Measurements from ENCODE around the gene EPN2.

Gene EPN2

DNA sequence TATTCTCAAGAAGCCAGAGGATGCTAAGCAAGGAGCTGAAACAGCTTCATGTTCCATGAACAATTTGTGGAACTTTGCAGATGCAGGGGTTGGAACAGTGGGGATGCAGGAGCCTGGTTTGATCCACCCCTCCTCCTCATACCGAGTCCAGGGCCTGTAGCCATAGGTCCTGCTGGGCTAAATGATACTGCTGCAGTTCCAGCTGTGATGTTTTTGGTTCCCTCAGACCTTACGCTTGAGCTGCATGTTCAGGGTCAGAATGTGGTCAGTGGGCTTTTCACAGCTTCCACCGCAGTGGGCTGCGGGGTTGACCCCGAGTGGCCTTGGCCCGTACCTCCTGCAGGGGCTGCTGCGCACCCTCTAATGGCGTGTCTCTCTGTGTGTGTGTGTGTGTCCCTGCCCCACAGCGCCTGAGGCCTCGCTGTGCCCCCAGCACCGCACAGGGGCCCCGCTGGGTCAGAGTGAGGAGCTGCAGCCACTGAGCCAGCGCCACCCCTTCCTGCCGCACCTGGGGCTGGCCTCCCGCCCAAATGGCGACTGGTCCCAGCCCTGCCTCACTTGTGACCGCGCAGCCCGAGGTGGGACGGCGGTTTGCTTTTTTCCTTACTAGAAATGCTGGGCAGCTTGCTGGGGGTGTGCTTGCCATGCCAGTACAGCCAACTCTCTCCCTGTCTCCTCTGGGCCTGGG is 48.2 kb downstream of the EPN2 start:
- ATAC-seq (replicated peaks) (no peak), DNase-seq (no peak)
- peaks cover 35 to 56% of the 10 kb centered on the region in 2 donors for H3K27me3 Mint-ChIP-seq
- H3K4me1 Mint-ChIP-seq, result peaks cover 31 to 53% of the 10 kb centered on the region in 2 donors
- H3K4me3 Mint-ChIP-seq, result no peak overlapping the region
- peaks cover 25 to 40% of the 10 kb centered on the region in 2 donors for H3K36me3 Mint-ChIP-seq
- H3K9me3 Mint-ChIP-seq, result no peaks in the 10 kb centered on the region
- no peak overlapping the region for H3K27ac Mint-ChIP-seq

DNA sequence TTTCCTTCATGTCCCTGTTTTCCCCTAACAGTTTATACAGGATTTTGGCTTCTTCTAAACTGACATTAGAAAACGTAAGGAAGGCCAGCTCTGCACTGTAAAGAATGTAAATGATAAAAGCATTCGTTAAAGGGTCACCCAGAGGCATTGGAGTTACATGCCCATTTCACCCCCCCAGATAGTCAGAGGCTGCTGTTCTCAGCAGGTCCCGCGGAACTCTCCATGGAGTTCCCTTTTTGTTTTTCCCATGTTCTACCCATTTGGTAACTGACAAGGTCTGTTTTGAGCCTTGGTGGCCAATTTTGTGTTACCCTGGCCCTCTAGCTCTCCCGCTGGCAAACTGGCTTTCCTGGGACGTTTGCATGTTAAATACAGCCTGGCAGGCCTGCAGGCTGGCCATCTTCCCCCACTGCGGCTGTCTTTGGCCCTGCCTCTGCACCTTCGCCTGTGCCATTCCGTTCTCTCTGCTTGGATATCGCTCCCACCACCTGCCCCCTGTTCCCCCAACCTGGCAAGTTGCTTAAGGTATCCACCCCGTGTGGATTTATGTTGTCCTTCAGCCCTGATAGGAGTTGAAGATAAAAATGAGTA is 49.7 kb downstream of the EPN2 start:
- H3K4me3 Mint-ChIP-seq, result no peak overlapping the region
- ATAC-seq (replicated peaks) (no peak), DNase-seq (no peak)
- H3K27me3 Mint-ChIP-seq, result peaks cover 41 to 57% of the 10 kb centered on the region in 2 donors
- H3K27ac Mint-ChIP-seq, result no peak overlapping the region
- H3K9me3 Mint-ChIP-seq, result no peaks in the 10 kb centered on the region
- peaks cover 25 to 45% of the 10 kb centered on the region in 2 donors for H3K36me3 Mint-ChIP-seq
- H3K4me1 Mint-ChIP-seq, result peaks cover 33 to 61% of the 10 kb centered on the region in 2 donors

DNA sequence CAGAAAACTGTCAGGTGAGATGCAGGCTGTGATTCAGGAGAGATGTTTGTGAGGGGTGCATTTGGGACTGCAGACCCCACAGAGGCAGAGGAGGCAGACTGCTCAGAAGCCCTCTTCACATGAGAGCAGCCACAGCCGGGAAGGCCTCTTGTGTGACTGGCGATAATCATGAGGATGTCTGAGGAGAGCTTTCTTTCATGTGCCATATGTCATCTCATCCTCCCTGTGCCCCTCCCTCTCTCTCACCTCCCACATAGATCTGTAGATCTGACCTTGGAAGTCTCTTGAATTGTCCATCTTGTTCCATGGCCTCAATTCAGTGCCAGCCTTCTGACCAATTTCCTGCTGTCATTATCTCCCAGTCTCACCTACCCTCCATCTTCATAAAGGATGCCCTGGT is 50.5 kb downstream of the EPN2 start:
- peaks cover 33 to 61% of the 10 kb centered on the region in 2 donors for H3K4me1 Mint-ChIP-seq
- H3K27me3 Mint-ChIP-seq, result peaks cover 40 to 54% of the 10 kb centered on the region in 2 donors
- H3K9me3 Mint-ChIP-seq, result no peaks in the 10 kb centered on the region
- no peak overlapping the region for H3K27ac Mint-ChIP-seq
- DNase-seq, result no peak
- no peak for ATAC-seq (replicated peaks)
- H3K4me3 Mint-ChIP-seq, result no peak overlapping the region
- peaks cover 25 to 45% of the 10 kb centered on the region in 2 donors for H3K36me3 Mint-ChIP-seq

DNA sequence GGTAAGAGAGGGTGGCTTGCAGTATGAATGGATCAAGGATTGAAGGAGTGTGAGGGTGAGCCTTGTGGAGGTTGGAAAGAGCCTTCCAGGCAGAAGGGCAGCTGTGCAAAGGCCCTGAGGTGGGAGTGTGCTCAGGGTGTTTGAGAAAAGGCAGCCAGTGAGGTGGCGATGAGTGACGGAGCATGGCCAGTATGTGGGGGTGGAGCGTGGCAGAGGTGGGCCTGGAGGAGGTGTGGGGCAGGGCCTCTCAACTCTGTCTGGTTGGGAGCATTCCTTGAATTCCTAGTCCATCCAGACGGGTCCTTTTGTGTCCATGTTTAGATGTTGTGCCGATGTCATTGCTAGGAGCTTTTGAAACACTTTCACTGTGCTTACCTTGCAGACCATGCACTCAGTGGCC is 51.3 kb downstream of the EPN2 start:
- Mint-ChIP-seq H3K27me3 (peaks cover 40 to 54% of the 10 kb centered on the region in 2 donors), H3K4me1 (peaks cover 29 to 53% of the 10 kb centered on the region in 2 donors)

DNA sequence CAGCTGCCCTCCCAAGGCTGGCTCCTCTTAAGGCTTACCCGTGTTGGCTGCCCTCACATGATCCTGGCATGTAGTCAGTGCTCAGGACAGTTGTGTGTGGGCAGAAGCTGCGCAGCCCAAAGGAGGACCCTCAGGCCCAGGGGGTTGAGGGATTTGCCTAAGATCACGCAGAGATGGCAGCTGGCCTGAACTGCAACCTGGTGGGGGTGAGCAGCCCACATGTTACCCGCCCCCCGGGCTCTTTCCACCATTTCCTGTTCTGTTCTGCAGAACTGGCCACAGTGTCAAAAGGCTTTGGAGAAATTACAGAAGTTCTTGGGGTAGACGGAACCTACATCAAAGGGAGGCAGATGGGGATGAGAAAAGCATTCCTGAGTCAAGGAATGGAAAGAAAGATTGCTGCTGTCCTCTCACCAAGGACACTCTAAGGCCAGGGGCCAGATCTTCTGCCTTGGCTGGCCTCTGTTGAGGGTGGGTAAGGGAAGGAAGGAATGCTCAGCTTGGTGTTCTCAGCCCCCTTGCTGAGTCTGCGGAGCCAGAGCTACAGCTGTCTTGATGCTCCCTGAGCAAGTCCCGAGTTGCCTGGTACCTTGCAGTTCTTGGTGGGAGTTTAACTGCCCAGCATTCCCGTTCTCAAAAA is 53.0 kb downstream of the EPN2 start:
- Mint-ChIP-seq H3K27me3 (peaks cover 40 to 54% of the 10 kb centered on the region in 2 donors), H3K4me1 (peaks cover 18 to 46% of the 10 kb centered on the region in 2 donors), H3K36me3 (peaks cover 17 to 32% of the 10 kb centered on the region in 2 donors), H3K27ac (no peak overlapping the region), H3K4me3 (no peak overlapping the region), H3K9me3 (no peaks in the 10 kb centered on the region)
- peak; percentile 60 to 74 for ATAC-seq (replicated peaks)
- DNase-seq, result no peak

More for the DNA sequence above, 51.3 kb downstream of the EPN2 start:
- H3K36me3 Mint-ChIP-seq, result peaks cover 20 to 38% of the 10 kb centered on the region in 2 donors
- DNase-seq, result no peak
- H3K9me3 Mint-ChIP-seq, result no peaks in the 10 kb centered on the region
- no peak for ATAC-seq (replicated peaks)
- no peak overlapping the region for H3K4me3 Mint-ChIP-seq
- H3K27ac Mint-ChIP-seq, result no peak overlapping the region

DNA sequence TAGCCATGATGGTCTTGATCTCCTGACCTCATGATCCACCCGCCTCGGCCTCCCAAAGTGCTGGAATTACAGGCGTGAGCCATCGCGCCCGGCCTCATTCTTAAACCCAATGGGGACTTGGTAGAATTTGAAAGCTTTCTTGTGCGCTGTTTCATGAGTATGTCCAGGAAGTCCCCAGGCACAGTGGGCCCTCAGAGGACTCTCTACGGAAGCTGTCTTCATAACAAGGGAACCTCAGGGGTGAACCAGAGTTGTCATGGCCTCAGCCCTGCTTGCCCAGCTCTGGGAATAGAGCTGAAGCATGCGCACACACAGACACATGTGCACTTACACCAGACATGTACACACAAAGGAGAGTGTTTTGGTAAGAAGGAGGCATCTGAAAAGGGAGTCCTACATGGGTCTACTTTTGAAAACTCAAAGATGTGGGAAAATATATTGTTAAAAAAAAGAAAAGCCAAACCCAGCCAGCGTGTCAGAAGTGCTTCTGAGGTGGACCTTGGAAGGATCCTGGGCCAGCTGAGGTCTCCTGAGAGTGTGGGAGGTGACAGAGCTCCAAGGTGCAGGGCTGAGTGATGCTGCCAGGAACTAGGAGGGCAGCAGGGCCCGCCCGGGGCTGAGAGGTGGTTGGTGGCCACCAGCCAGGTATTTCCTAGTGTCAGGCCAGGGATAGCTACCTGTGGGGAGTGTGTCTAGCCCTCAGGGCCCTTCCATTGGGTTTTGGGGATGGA is 54.6 kb downstream of the EPN2 start:
- peaks cover 15 to 39% of the 10 kb centered on the region in 2 donors for H3K4me1 Mint-ChIP-seq
- DNase-seq (no peak), ATAC-seq (replicated peaks) (no peak)
- no peaks in the 10 kb centered on the region for H3K9me3 Mint-ChIP-seq
- peaks cover 20 to 27% of the 10 kb centered on the region in 2 donors for H3K36me3 Mint-ChIP-seq
- H3K27ac Mint-ChIP-seq, result no peak overlapping the region
- no peak overlapping the region for H3K4me3 Mint-ChIP-seq
- H3K27me3 Mint-ChIP-seq, result peaks cover 34 to 51% of the 10 kb centered on the region in 2 donors

DNA sequence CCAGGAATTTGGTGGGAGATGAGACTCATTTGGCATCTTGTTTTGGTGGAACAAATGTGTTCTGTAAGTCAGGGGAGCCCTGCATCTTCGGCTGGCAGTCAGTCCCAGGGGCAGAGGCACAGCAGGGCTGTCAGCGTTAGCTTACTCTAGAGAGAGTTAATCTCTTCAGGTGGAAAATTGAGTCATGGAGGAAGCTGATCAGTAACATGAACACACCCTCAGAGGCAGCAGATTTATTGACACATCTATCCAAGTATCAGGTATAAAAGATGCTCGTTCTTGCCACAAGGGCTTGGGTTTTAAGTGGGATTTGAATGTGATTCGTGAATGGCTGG is 55.2 kb downstream of the EPN2 start:
- Mint-ChIP-seq H3K4me1 (peaks cover 17 to 45% of the 10 kb centered on the region in 2 donors), H3K36me3 (peaks cover 18 to 23% of the 10 kb centered on the region in 2 donors), H3K27ac (no peak overlapping the region), H3K9me3 (no peaks in the 10 kb centered on the region), H3K27me3 (peaks cover 28 to 51% of the 10 kb centered on the region in 2 donors), H3K4me3 (no peak overlapping the region)
- no peak for ATAC-seq (replicated peaks)
- DNase-seq, result no peak

DNA sequence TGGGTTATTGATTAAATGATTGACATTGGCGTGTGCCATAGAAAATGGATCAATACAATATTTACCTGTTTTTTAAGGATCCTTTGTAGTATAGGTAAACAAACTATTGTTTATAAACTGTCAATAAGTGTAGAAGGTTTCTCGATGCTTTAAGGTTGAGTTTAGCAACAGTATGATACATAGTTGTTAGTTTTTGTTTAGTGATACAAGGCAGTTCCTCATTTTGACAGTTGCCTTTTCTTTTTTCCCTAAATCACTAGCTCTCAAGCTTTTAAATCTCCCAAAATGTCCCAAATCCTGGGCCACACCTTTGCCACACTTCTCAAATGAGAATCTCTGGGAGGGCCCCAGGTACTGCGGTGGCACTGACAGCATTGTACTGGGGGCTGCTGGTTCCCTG is 57.3 kb downstream of the EPN2 start:
- Mint-ChIP-seq H3K9me3 (no peaks in the 10 kb centered on the region), H3K4me1 (peaks cover 11 to 33% of the 10 kb centered on the region in 2 donors), H3K27me3 (peaks cover 10 to 33% of the 10 kb centered on the region in 2 donors), H3K27ac (no peak overlapping the region), H3K4me3 (no peak overlapping the region), H3K36me3 (peaks cover 3 to 5% of the 10 kb centered on the region in 2 donors)
- ATAC-seq (replicated peaks), result no peak
- DNase-seq, result no peak

DNA sequence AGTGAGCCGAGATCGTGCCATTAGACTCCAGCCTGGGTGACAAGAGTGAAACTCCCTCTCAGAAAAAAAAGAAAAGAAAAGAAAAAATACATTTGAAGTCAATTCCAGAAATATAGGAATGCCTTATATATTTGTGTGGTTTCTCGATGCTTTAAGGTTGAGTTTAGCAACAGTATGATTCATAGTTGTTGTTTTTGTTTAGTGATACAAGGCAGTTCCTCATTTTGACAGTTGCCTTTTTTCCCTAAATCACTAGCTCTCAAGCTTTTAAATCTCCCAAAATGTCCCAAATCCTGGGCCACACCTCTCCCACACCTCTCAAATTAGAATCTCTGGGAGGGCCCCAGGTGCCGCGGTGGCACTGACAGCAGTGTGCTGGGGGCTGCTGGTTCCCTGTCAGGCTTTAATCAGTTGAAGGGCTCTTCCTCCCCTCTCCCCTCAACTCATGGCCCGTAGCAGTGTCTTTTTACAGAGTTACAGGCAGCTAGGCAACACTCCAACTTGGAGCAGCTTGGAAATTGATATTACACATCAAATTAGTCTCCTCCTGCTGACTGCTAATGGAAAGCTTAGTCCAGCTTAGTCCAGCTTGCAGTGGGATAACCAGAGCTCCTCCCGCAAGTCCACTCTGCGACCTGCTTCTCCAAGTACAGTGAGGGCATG is 58.4 kb downstream of the EPN2 start:
- ATAC-seq (replicated peaks) (no peak), DNase-seq (no peak)
- Mint-ChIP-seq H3K27me3 (peaks cover 8 to 23% of the 10 kb centered on the region in 2 donors), H3K4me1 (peaks cover 5 to 24% of the 10 kb centered on the region in 2 donors), H3K4me3 (no peak overlapping the region), H3K27ac (no peak overlapping the region), H3K9me3 (no peaks in the 10 kb centered on the region), H3K36me3 (peaks cover 3 to 5% of the 10 kb centered on the region in 2 donors)

DNA sequence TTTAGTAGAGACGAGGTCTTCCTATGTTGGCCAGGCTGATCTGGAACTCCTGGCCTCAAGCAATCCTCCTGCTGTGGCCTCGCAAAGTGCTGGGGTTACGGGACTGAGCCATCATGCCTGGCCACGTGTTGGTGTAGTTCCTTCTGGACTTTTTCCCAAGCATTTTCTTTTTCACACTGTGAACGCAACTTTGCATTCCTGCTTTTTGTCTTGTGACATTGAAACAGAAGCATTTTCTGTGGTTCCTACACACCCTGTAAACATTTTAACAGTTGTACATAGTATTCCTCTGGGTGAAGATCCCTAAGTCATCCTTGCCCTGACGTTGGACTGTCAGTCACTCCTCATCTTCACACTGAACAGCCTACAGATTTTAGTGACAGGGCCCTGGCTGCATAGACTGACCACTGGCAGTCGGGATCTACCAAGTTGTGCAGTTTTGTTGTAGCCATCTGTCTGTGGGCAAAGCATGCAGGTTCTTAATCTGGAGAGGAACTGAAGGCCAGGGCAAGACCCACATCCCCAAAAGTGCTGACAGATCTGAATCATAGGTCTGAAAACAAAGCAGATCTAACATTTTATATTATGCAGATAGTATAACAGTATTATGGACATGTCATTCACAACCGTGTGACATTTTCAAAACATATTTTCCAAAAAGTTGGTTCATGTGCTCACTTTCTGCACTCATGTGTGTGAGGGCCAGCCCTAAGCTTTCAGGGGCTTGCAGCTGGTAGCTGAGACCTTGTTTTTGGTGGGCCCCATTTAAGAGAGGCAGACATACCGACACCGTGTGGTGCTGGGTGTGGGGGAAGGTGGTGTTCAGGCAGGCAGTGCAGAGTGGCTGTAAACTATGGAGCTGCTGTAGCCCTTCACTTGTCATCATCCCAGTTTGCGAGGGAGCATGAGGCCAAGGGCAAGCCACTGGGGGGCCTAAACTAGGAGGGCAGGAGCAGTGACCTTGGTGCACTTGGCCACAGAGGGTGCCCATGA is 59.9 kb downstream of the EPN2 start:
- H3K4me3 Mint-ChIP-seq, result no peak overlapping the region
- H3K27ac Mint-ChIP-seq, result no peak overlapping the region
- peaks cover 0 to 3% of the 10 kb centered on the region in 2 donors for H3K36me3 Mint-ChIP-seq
- no peaks in the 10 kb centered on the region for H3K9me3 Mint-ChIP-seq
- H3K4me1 Mint-ChIP-seq, result peaks cover 11 to 28% of the 10 kb centered on the region in 2 donors
- ATAC-seq (replicated peaks) (peak; percentile 75 to 85), DNase-seq (no peak)
- H3K27me3 Mint-ChIP-seq, result peaks cover 0 to 27% of the 10 kb centered on the region in 2 donors

DNA sequence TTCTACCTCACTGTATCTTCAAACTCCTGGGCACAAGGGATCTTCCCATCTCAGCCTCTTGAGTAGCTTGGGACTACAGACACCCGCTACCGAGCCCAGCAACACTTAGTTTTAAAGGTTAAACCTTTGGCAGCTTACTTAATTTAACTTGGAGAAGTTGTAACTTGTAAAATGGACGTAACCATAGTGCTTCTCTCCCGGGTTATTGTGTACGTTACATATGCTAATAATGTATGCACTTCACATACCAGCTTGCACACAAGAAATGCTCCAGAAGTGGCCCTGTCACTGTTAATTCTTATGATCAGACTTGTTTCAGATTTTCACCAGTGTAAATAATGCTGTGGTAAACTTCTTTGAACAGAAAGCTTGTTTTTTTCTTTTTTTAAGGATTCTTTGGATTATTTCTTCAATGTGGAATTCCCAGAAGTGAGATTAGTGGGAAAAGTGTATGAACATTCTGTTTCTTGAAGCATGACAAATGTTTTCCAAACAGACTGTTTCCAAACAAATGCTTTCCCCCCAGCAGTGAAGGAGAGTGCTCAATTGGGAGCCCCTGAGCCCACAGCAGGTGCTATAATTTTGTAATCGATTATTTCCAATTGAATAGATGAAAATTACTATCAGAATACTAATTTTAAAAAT is 61.5 kb downstream of the EPN2 start:
- no peak for DNase-seq
- H3K27me3 Mint-ChIP-seq, result peaks cover 0 to 27% of the 10 kb centered on the region in 2 donors
- peaks cover 0 to 3% of the 10 kb centered on the region in 2 donors for H3K36me3 Mint-ChIP-seq
- no peak overlapping the region for H3K27ac Mint-ChIP-seq
- H3K4me1 Mint-ChIP-seq, result peaks cover 24 to 43% of the 10 kb centered on the region in 2 donors
- no peak for ATAC-seq (replicated peaks)
- H3K4me3 Mint-ChIP-seq, result no peak overlapping the region
- no peaks in the 10 kb centered on the region for H3K9me3 Mint-ChIP-seq

DNA sequence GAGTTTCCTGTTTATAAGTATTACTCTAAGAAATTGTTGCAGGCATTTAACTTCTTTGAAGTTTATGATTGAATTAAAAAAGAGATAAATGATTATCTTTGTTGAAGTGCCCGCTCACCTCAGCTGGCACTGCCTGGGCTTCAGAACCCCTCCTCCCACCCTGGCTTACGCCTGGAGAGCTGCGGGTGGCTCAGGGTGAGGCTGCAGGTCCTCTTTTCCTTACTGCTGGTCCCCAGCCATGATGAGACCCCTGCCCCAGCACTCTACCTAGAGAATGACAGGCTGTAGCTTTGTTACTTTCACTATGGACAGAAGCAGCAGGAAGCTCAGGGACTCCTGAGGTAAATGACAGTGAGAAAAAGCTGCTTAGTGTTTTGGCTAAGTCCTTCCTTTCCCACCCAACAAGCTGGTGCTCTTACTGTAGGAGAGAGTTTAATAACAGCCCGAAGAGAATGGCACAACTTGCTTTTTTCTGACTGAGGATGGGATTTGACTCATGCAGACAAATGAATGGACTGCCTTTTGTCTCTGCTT is 62.1 kb downstream of the EPN2 start:
- Mint-ChIP-seq H3K27ac (no peak overlapping the region), H3K4me1 (peaks cover 29 to 48% of the 10 kb centered on the region in 2 donors), H3K36me3 (peaks cover 0 to 3% of the 10 kb centered on the region in 2 donors), H3K27me3 (peaks cover 0 to 27% of the 10 kb centered on the region in 2 donors), H3K4me3 (no peak overlapping the region), H3K9me3 (no peaks in the 10 kb centered on the region)
- no peak for DNase-seq
- no peak for ATAC-seq (replicated peaks)

Data from stimulated activated naive B cell treated with anti-CD40 and anti-IgM and Interleukin-4, amounts not matched to agents 10 μg/mL and 1 μg/mL and 100 μg/mL, for 72 hours (primary cell).